GM23338 (cell line): Measurements from ENCODE around the gene PEX11A. TPM values are rescaled to one million over a fixed set of nuclear protein-coding genes. Genes with fewer than 3 reads are reported as not detected.

Experiments used
- STAT1 ChIP-seq: IDR thresholded peaks from one replicate; pipeline ENCODE4 v1.6.1; 2016; ENCODE audit warnings: antibody characterized with exemption; ENCODE audit not compliant: unreplicated experiment
- ZNF114 ChIP-seq: fragments of 250-450 bp; sonication (Bioruptor Pico); IDR thresholded peaks from 2 replicates; pipeline ENCODE4 v1.5.0; 2020; ENCODE audit warnings: mild to moderate bottlenecking, moderate library complexity
- ZNF331 ChIP-seq: fragments of 250-450 bp; sonication (Bioruptor Pico); IDR thresholded peaks from 2 replicates; pipeline ENCODE4 v1.5.0; 2020; ENCODE audit warnings: low read depth, mild to moderate bottlenecking, moderate library complexity
- polyA plus RNA-seq: library from polyadenylated mRNA; unstranded; fragments of >200 nt; fragmentation: Nextera tagmentation; extraction: Ambion mirVana; gene quantifications from 2 replicates; pipeline ENCODE4 v1.2.1, GENCODE V29; 2016
- total RNA-seq: library from RNA; depleted of rRNA; stranded (reverse); fragments of >200 nt; shearing (Covaris generic); gene quantifications from 2 replicates; pipeline ENCODE4 v1.2.3, GENCODE V29; 2014
- TF ChIP-seq, protein P1 (sequence below): fragments of 250-450 bp; sonication (Bioruptor Pico); IDR thresholded peaks from 2 replicates; pipeline ENCODE4 v1.5.0; 2020; ENCODE audit warnings: mild to moderate bottlenecking, moderate library complexity
- TF ChIP-seq, protein P2 (sequence below): IDR thresholded peaks from 2 replicates; pipeline ENCODE4 v1.6.1; 2016; ENCODE audit warnings: antibody characterized with exemption
- TF ChIP-seq, protein P3 (sequence below), 2 experiments: fragments of 200-600 bp in 1 of 2; sonication (generic) in 1 of 2; conservative IDR thresholded peaks; 2 replicates each; pipeline versions ENCODE4 v1.5.1 to v1.6.1; 2016 to 2017; ENCODE audit warnings: antibody characterized with exemption in 2 of 2, low read depth in 2 of 2, mild to moderate bottlenecking in 2 of 2, moderate library complexity in 1 of 2

The PEX11A gene
- total and polyA plus RNA-seq, 2 experiments from 2014 or later = 2.1 to 4.8 TPM

DNA sequence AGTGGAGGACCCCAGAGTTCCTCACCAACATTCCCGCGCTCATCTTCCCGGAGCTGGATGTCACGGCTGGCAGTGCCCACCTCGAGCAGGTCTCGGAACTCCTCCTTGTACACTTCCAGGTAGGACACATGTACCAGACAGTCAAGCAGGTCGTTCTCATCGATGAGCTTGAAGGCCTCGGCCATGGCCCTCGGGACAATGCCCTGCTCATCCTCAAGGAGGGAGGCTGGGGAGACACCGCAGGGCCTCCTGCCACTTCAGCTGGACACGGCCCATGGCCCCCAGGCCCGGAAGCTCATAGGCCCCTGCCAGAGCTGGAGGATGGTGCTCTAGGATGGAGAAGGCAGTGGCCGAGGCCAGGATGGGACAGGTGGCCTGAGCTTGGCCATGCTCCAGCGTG is 40.8 kb downstream of the PEX11A start (continued):
- TF ChIP-seq, protein P1, sequence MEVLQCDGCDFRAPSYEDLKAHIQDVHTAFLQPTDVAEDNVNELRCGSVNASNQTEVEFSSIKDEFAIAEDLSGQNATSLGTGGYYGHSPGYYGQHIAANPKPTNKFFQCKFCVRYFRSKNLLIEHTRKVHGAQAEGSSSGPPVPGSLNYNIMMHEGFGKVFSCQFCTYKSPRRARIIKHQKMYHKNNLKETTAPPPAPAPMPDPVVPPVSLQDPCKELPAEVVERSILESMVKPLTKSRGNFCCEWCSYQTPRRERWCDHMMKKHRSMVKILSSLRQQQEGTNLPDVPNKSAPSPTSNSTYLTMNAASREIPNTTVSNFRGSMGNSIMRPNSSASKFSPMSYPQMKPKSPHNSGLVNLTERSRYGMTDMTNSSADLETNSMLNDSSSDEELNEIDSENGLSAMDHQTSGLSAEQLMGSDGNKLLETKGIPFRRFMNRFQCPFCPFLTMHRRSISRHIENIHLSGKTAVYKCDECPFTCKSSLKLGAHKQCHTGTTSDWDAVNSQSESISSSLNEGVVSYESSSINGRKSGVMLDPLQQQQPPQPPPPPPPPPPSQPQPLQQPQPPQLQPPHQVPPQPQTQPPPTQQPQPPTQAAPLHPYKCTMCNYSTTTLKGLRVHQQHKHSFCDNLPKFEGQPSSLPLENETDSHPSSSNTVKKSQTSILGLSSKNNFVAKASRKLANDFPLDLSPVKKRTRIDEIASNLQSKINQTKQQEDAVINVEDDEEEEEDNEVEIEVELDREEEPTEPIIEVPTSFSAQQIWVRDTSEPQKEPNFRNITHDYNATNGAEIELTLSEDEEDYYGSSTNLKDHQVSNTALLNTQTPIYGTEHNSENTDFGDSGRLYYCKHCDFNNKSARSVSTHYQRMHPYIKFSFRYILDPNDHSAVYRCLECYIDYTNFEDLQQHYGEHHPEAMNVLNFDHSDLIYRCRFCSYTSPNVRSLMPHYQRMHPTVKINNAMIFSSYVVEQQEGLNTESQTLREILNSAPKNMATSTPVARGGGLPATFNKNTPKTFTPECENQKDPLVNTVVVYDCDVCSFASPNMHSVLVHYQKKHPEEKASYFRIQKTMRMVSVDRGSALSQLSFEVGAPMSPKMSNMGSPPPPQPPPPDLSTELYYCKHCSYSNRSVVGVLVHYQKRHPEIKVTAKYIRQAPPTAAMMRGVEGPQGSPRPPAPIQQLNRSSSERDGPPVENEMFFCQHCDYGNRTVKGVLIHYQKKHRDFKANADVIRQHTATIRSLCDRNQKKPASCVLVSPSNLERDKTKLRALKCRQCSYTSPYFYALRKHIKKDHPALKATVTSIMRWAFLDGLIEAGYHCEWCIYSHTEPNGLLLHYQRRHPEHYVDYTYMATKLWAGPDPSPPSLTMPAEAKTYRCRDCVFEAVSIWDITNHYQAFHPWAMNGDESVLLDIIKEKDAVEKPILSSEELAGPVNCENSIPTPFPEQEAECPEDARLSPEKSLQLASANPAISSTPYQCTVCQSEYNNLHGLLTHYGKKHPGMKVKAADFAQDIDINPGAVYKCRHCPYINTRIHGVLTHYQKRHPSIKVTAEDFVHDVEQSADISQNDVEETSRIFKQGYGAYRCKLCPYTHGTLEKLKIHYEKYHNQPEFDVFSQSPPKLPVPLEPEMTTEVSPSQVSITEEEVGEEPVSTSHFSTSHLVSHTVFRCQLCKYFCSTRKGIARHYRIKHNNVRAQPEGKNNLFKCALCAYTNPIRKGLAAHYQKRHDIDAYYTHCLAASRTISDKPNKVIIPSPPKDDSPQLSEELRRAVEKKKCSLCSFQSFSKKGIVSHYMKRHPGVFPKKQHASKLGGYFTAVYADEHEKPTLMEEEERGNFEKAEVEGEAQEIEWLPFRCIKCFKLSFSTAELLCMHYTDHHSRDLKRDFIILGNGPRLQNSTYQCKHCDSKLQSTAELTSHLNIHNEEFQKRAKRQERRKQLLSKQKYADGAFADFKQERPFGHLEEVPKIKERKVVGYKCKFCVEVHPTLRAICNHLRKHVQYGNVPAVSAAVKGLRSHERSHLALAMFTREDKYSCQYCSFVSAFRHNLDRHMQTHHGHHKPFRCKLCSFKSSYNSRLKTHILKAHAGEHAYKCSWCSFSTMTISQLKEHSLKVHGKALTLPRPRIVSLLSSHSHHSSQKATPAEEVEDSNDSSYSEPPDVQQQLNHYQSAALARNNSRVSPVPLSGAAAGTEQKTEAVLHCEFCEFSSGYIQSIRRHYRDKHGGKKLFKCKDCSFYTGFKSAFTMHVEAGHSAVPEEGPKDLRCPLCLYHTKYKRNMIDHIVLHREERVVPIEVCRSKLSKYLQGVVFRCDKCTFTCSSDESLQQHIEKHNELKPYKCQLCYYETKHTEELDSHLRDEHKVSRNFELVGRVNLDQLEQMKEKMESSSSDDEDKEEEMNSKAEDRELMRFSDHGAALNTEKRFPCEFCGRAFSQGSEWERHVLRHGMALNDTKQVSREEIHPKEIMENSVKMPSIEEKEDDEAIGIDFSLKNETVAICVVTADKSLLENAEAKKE (CRISPR knock-in tag) = no peak
- TF ChIP-seq ZNF114 (CRISPR knock-in tag) (no peak), STAT1 (no peak), ZNF331 (CRISPR knock-in tag) (no peak)
- TF ChIP-seq, protein P2, sequence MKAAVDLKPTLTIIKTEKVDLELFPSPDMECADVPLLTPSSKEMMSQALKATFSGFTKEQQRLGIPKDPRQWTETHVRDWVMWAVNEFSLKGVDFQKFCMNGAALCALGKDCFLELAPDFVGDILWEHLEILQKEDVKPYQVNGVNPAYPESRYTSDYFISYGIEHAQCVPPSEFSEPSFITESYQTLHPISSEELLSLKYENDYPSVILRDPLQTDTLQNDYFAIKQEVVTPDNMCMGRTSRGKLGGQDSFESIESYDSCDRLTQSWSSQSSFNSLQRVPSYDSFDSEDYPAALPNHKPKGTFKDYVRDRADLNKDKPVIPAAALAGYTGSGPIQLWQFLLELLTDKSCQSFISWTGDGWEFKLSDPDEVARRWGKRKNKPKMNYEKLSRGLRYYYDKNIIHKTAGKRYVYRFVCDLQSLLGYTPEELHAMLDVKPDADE = no peak
- TF ChIP-seq, protein P3, sequence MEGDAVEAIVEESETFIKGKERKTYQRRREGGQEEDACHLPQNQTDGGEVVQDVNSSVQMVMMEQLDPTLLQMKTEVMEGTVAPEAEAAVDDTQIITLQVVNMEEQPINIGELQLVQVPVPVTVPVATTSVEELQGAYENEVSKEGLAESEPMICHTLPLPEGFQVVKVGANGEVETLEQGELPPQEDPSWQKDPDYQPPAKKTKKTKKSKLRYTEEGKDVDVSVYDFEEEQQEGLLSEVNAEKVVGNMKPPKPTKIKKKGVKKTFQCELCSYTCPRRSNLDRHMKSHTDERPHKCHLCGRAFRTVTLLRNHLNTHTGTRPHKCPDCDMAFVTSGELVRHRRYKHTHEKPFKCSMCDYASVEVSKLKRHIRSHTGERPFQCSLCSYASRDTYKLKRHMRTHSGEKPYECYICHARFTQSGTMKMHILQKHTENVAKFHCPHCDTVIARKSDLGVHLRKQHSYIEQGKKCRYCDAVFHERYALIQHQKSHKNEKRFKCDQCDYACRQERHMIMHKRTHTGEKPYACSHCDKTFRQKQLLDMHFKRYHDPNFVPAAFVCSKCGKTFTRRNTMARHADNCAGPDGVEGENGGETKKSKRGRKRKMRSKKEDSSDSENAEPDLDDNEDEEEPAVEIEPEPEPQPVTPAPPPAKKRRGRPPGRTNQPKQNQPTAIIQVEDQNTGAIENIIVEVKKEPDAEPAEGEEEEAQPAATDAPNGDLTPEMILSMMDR (conservative IDR thresholded peaks at IDR 0.05; ENCODE audit: low read depth in 2 of 2) = no peak
